NT2/D1 (cell line): ENCODE data around the gene MAP7.

Experiments used
- YY1 ChIP-seq: IDR thresholded peaks from 2 replicates; pipeline ENCODE4 v1.6.1; 2011; ENCODE audit not compliant: insufficient read length, insufficient read depth
- ZNF274 ChIP-seq: IDR thresholded peaks from 2 replicates; pipeline ENCODE4 v1.6.1; 2011; ENCODE audit warnings: mild to moderate bottlenecking, low read depth, low read length

- TF ChIP-seq YY1, result no peak
- no peak for TF ChIP-seq ZNF274
Observed at GRCh38 chr6:136312975-136313374, 237.2 kb downstream of the MAP7 start.
